GM12878 (cell line): Measurements from ENCODE around the gene SOX18. TPM values are rescaled to one million over a fixed set of nuclear protein-coding genes. Genes with fewer than 3 reads are reported as not detected.

Experiments
- CREB1 ChIP-seq: IDR thresholded peaks from 2 replicates; pipeline ENCODE4 v1.6.1; 2012; ENCODE audit warnings: low read depth, mild to moderate bottlenecking, inconsistent platforms
- E4F1 ChIP-seq: fragments of 450-650 bp; IDR thresholded peaks from 2 replicates; pipeline ENCODE4 v1.6.1; 2018; ENCODE audit warnings: borderline replicate concordance, mild to moderate bottlenecking; ENCODE audit not compliant: partially characterized antibody
- KAT2A ChIP-seq: conservative IDR thresholded peaks from 2 replicates; pipeline ENCODE4 v1.6.1; 2011; ENCODE audit warnings: low read depth, low read length; ENCODE audit not compliant: control insufficient read depth
- MEF2A ChIP-seq: IDR thresholded peaks from 2 replicates; pipeline ENCODE4 v1.6.1; 2011; ENCODE audit warnings: low read depth, mild to moderate bottlenecking, low read length, moderate library complexity; ENCODE audit not compliant: insufficient read depth
- MXI1 ChIP-seq: fragments of 150-350 bp; IDR thresholded peaks from 2 replicates; pipeline ENCODE4 v1.6.1; 2011; ENCODE audit warnings: low read depth, mild to moderate bottlenecking, inconsistent platforms, low read length, improper control_type of control experiment
- NFXL1 ChIP-seq: fragments of 450-650 bp; IDR thresholded peaks from 2 replicates; pipeline ENCODE4 v1.6.1; 2017; ENCODE audit warnings: antibody characterized with exemption, mild to moderate bottlenecking, borderline replicate concordance
- NFYA ChIP-seq: IDR thresholded peaks from 2 replicates; pipeline ENCODE4 v1.6.1; 2011; ENCODE audit warnings: low read depth, mild to moderate bottlenecking, low read length, improper control_type of control experiment, borderline replicate concordance
- NR2C1 ChIP-seq: fragments of 450-650 bp; IDR thresholded peaks from 2 replicates; pipeline ENCODE4 v1.6.1; 2017; ENCODE audit warnings: antibody characterized with exemption, mild to moderate bottlenecking, moderate library complexity
- NRF1 ChIP-seq: conservative IDR thresholded peaks from 2 replicates; pipeline ENCODE4 v1.6.1; 2011; ENCODE audit warnings: mild to moderate bottlenecking, low read depth, low read length, improper control_type of control experiment
- PRDM15 ChIP-seq: fragments of 450-650 bp; formaldehyde crosslinking; IDR thresholded peaks from 2 replicates; pipeline ENCODE4 v1.4.0; 2020; ENCODE audit warnings: mild to moderate bottlenecking, moderate library complexity
- RB1 ChIP-seq: fragments of 450-650 bp; formaldehyde crosslinking; IDR thresholded peaks from 2 replicates; pipeline ENCODE4 v1.6.1; 2017; ENCODE audit warnings: mild to moderate bottlenecking, borderline replicate concordance
- ZBED1 ChIP-seq: IDR thresholded peaks from 2 replicates; pipeline ENCODE4 v1.6.1; 2016; ENCODE audit warnings: borderline replicate concordance
- ZBTB4 ChIP-seq: fragments of 450-650 bp; formaldehyde crosslinking; IDR thresholded peaks from 2 replicates; pipeline ENCODE4 v1.4.0; 2022; ENCODE audit warnings: mild to moderate bottlenecking, moderate library complexity
- ZNF24 ChIP-seq: fragments of 450-650 bp; IDR thresholded peaks from 2 replicates; pipeline ENCODE4 v1.6.1; 2017; ENCODE audit warnings: antibody characterized with exemption, mild to moderate bottlenecking
- ZNF687 ChIP-seq: fragments of 450-650 bp; IDR thresholded peaks from 2 replicates; pipeline ENCODE4 v1.6.1; 2017; ENCODE audit warnings: mild to moderate bottlenecking, moderate library complexity
- polyA plus RNA-seq, 11 experiments: library from polyadenylated mRNA; depleted of rRNA in 4 of 11; unstranded in 6 of 11; stranded (reverse) in 5 of 11; fragments of >200 nt; fragmentation: Nextera tagmentation in 4 of 11; fragmentation: Illumina TruSeq in 1 of 11; extraction: Ambion mirVana in 4 of 11; extraction: Trizol in 1 of 11; gene quantifications; 1 replicate in 1 of 11; 2 replicates in 10 of 11; pipeline versions ENCODE4 v1.2.1 to v1.2.3, GENCODE V29; 2011 to 2016; ENCODE audit warnings: inconsistent platforms in 2 of 11, missing spikeins in 2 of 11, low read depth in 1 of 11
- total RNA-seq, 4 experiments: library from RNA; depleted of rRNA in 3 of 4; stranded (reverse); fragments of >200 nt in 3 of 4; fragmentation: Illumina TruSeq in 1 of 4; extraction: Trizol in 1 of 4; gene quantifications; 2 replicates each; pipeline versions ENCODE4 v1.2.1 to v1.2.3, GENCODE V29; 2013 to 2021

The SOX18 gene
- total and polyA plus RNA-seq, 10 of the 15 experiments (the other 5 are each of a cell fraction or from before 2014, with no cell fraction given): 0.05 to 5.6 (median 0.28) TPM; not detected in 3

- peak; percentile 90 for TF ChIP-seq ZNF687
- TF ChIP-seq NFXL1: no peak; the same call in 1 of the 2 replicates
- no peak; the same call in 1 of the 2 replicates for TF ChIP-seq MXI1
- no peak for TF ChIP-seq ZNF24
- TF ChIP-seq NFYA: no peak
- no peak for TF ChIP-seq ZBED1
- TF ChIP-seq E4F1: no peak
- TF ChIP-seq PRDM15 (CRISPR knock-in tag): no peak
- no peak for TF ChIP-seq ZBTB4 (CRISPR knock-in tag)
- TF ChIP-seq KAT2A: no peak
- TF ChIP-seq NRF1: no peak
- TF ChIP-seq NR2C1: 0 out of 2 replicates have a peak, but pooled peaks have one; percentile 20
- TF ChIP-seq MEF2A: 0 out of 2 replicates have a peak, but pooled peaks have one; percentile 38
- no peak for TF ChIP-seq CREB1
- TF ChIP-seq RB1: peak; percentile 91; the same call in 1 of the 2 replicates
Observed at GRCh38 chr20:64038565-64039292, 10.7 kb downstream of the SOX18 start (continued).
